HG03558 (cell line): Measurements from ENCODE around the gene NPR3.

ENCODE experiments used
- ATAC-seq: cut with Tn5 transposase; IDR thresholded peaks from one replicate; pipeline ENCODE4 v1.9.1; 2021; ENCODE audit warnings: moderate number of reproducible peaks; ENCODE audit not compliant: unreplicated experiment; ENCODE audit errors: extremely low read depth

Gene NPR3

DNA sequence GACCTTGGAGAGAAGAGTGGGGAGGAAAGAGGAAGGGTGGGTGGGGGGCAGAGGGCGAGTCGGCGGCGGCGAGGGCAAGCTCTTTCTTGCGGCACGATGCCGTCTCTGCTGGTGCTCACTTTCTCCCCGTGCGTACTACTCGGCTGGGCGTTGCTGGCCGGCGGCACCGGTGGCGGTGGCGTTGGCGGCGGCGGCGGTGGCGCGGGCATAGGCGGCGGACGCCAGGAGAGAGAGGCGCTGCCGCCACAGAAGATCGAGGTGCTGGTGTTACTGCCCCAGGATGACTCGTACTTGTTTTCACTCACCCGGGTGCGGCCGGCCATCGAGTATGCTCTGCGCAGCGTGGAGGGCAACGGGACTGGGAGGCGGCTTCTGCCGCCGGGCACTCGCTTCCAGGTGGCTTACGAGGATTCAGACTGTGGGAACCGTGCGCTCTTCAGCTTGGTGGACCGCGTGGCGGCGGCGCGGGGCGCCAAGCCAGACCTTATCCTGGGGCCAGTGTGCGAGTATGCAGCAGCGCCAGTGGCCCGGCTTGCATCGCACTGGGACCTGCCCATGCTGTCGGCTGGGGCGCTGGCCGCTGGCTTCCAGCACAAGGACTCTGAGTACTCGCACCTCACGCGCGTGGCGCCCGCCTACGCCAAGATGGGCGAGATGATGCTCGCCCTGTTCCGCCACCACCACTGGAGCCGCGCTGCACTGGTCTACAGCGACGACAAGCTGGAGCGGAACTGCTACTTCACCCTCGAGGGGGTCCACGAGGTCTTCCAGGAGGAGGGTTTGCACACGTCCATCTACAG is 760 bp downstream of the NPR3 start:
- no peak for ATAC-seq

DNA sequence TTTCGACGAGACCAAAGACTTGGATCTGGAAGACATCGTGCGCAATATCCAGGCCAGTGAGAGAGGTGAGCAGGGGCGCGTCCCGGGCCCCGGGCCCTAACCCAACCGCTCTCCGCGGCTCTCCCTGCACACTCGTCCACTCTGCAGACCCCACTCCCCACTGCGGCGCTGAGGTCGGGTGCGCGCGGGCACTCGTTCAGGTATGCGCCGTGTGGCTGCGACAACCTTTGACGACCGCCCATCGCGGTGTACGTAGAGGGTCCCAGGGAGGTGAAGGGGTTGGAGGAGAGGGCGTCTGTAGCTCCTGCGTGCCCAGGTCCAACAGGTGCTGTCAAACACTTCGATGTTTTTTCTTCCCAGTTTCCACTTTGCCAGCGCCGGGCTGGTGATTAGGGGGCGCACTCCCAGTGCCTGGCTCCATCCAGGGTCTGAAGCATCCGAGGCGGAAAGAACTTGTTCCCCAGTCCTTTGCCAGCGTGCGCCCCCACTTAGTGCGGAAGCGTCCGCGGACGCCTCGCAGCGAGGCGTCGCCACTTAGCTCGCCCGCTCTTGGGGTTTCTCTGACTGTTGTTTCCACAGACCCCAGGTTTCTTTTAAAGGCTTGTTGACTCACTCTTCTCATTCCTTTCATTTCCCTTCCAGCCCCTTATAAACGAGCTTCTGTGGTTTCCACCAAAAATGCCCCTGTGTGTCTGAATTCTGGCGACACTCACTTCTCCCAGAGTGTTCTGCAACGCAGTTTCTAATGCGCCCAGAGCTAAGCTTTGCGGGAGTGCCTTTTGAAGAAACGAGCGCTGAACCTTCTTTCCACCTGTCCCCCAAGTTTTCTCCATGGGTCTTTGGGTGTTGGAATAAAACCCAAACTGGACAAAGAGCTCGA is 1.6 kb downstream of the NPR3 start:
- no peak for ATAC-seq

DNA sequence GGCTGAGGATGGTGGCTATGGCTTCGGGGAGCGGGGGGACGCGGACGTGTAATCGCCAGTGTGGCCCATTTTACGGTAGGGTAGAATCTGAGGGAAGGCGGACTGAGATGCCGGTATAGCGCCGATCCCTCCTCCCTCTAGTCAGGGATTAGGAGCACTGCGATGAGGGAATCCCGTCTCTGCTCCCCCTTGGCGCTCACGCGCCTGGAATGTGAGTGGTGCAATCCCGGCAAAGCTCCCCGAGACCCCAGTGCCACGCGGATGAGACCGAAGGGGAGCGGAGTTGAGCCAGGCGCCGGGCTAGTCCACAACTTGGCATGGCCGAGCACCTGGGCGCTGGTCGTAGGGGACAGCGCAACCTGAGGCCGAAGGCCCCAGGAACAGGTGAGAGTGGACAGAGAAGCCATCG is 2.2 kb downstream of the NPR3 start:
- no peak for ATAC-seq

DNA sequence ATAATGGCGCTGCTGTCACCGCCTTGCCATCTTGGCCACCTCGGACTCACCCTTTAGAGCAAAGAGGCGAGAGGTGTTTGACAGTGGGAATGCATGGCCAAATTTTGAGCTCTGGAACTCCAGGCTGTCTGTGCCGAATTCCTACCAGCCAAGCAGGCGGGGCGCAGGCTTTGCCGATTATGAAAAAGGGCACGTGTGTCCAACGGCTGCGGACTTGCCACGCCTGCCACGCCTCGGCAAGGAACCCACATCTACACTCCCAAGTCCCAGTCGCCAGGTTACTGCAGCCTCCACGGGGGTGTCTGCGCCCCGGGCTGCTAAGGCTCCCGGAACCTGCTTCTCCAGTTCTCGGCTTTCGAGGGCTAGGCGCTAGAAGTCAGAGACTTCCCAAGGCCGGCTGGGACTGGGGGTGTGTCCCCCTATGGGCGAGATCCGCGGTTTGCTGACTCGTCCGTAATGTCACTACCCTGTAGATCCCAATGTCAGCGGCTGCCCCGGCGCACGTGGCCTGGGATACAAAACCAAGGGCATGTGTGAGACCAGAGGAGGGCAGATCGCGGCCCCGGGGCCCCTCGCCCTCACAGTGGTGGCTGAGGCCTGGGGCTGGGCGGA is 2.8 kb downstream of the NPR3 start:
- no peak for ATAC-seq

DNA sequence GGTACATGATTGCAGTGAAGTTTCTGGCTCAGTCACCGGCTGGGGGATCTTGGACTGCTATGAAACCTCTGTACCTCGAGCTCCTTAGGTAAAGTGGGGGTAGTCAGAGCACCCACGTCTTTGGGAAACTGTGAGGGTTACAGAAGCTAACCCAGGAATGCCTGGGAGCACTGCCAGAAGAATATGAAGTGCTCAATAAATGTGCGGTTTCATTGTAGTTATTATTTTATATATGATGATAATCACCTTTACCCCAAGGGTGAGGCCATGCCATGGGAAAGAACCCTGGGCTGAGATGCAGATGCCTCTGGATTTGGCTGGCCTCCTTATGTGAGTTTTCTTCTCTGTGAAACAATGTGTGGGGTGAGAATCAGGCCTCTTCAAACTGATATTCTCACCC is 3.7 kb downstream of the NPR3 start:
- no peak for ATAC-seq

DNA sequence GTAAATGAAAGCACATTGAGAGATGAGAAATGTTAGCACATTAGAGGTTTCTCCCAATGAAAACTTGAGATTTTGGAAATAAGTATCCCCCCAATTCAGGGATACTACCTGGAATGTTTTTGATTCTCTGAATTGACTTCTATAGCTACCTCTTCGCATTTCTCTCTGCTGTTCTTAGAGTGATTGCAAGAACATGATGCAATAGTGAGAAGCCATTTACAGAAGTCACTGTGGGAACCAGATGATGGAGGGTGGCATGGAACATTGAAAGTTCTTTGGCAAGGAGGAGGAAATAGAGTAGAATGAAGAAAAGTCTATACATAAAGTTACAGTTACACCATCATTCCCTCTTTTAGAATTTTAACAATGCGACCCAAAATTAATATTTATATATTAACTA is 9.2 kb downstream of the NPR3 start:
- ATAC-seq: no peak

DNA sequence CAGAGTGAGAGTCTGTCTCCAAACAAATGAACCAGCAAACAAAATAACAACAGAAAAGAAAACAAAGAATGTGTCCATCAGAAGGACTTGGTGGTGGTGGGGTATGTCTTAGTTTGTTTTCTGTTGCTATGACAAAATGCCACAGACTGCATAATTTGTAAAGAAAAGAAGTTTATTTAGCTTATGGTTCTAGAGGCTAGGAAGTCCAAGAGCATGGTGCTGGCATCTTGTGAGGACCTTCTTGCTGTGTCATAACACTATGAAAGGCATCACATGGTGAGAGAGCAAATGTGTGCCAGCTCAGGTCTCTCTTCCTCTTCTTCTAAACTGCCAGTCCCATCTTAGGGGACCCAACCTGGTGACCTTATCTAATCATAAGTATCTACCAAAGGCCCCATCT is 10.5 kb downstream of the NPR3 start:
- ATAC-seq: no peak

DNA sequence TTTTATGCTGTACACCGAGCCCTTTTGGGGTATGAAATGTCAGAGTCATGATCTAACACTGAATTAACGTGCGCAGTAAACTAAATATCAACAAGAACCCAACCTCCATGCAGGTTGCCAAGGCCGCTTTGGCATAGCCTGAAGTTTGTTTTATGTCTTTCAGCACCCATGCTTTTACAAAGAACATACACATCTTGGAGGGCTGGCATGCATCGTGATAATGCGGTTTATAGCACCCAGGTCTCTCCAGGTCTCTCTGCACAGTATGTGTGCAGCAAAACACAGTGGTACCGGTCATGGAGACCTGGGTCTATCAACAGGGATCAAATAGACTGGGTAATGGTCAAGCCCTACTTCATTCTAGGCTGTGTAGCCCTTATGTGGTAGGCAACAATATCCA is 11.8 kb downstream of the NPR3 start:
- no peak for ATAC-seq

DNA sequence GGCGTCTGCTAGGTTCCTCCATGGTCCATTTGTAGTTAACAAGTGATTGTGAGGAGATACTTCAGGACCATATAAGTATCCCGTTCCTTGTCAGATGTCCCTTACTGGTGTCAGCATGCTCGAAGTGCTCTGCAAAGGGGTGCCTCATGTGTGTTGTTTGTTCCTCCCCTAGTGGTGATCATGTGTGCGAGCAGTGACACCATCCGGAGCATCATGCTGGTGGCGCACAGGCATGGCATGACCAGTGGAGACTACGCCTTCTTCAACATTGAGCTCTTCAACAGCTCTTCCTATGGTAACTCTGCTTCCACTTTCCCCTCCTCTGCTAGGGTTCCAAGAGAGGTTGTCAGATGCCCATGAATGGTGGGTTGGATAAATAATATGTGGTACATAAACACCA is 13.4 kb downstream of the NPR3 start:
- no peak for ATAC-seq

DNA sequence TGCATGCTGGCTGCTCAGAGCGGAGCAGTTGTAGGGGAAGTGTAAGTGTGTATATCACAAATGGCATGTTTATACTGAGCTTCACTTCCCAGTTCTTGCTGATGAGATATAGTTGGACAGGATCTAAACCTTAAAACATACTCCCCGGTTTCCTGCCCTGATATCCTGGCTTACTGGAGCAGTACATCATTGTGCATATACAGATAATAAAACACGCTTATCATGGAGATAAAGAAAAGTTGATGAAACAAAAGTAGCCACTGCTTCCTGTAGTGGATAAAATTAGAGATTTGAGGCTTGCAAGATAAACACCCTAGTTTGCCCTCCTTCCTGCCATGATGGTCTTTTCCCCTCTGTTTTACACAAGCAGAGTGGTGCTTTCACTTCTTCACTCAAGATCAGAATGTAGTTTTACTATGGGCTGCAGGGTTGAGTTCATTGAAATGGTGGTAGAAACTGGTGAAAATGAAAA is 15.0 kb downstream of the NPR3 start:
- ATAC-seq: no peak

DNA sequence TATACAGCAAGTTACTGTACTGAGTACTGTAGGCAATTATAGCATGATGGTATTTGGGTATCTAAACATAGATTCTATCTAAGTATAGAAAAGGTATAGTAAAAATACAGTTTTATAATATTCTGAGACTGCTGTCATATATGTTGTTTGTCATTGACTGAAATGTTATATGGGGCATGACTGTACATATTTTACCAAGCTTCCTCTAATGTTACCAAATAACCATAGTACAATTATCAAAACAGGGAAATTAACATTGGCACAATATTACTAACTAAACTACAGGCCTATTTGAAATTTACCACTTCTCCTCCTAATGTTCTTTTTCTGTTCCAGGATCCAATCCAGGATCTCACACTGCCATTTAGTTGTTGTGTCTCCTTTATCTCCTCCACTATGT is 18.5 kb downstream of the NPR3 start:
- no peak for ATAC-seq

DNA sequence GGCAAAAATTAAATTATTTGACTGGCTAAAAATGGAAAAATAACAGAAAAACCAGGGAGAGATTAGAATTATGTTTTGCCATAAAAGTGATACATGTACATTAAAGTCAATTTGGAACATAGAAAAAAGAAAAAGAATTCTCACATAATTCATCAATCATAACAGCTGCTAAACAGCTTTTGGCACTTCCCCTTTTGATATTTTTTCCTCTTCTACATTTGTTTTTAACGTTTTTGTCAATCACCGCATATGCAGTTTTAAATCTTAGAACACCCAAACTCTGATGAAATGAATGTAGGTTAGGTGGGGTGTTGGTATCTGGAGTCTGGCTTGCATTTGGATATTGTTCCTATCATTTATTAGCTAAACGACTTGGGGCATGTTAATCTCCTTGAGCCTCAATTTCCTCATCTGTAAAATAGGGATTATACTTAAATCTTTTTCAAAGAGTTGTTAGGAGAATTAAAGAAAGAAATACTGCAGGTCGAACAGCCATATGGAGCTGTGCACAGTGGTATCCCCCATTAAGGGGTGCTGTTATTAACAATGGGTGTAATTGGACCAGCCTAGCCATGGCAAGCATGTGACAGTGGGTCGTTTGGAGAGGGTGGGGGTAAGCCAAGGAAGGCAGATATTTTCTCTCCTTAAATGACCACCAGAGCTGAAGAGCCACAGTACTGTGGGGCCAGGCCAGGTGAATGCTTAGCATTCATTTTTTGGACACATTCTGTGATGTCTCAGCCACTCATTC is 22.6 kb downstream of the NPR3 start:
- no peak for ATAC-seq

DNA sequence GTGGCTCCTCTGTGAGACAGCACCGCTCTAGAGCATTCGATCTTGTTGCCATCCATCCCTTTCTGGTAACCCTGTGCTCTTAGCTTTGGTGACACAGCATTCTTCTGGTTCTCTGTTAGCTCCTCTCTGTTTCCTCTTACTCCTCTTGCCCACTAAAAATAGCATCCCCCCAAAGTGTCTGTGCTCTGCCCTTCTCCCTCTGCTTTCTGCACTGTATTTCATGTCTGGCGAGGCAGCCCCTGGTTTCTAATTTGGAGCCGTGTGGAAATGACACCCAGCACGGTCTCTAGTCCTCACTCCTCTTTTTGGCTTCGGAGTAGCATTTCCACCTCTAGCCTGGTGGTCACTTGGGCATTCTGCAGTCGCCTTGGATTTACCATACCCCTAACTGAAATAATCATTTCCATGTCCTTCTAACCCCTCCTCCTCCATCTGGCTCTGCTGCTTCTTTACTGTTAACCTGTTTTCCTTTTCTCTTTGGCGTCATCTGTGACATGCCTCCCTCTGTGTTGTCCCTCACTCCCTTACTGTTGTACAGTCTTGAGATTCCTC is 23.8 kb downstream of the NPR3 start:
- no peak for ATAC-seq

DNA sequence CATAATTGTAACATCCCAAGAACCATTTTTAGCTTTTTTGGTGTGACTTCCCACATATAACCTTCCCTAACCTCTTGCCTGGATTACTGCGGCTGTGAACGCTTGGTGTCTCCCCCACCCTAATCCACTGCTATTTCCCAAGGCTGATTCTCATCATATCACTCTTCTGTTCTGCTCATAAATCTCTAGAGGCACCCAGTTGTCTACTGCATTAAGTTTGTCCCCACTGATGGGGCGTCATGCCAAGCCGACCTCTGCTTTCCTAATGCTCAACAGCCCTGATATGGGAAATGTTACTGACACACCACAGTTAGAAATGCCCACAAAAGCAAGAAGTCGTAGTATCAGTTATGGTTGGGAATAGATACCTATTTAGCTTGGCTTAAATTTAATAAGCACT is 24.4 kb downstream of the NPR3 start:
- no peak for ATAC-seq

DNA sequence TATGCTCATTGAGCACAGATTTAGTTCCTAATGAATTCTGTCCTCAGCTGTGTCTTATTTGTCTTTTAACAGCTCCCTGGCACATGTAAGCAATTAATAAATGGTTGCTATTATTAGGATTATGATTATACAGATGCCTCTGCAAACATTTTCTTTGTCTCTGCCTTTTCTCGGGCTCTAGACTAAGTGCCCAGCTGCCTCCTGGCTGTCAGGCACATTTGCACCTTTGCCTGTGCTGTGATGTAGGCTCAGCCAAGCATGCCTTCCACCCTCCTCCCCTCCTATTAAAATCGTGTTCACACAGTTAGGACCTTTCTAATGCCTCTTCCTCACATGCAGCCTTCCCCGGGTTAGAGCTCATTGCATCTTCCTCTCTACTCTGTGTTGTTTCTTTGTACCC is 25.7 kb downstream of the NPR3 start:
- ATAC-seq: no peak

DNA sequence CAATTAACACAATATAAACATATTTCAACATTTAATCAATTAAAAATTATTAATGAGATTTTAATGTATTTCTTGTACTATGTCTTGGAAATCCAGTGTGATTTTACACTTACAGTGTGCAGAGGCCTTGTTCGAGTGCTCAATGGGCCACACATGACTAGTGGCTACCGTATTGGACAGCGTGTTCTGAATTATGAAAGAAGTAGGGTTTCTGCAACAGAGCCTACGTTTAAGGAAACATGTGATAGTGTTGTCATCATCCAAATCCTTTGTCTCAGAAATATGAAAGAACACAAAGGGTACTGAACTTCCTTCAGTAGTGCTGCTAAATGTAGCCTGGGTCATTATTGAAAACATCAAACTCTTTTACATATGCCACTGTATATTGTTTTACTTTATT is 29.5 kb downstream of the NPR3 start:
- no peak for ATAC-seq

DNA sequence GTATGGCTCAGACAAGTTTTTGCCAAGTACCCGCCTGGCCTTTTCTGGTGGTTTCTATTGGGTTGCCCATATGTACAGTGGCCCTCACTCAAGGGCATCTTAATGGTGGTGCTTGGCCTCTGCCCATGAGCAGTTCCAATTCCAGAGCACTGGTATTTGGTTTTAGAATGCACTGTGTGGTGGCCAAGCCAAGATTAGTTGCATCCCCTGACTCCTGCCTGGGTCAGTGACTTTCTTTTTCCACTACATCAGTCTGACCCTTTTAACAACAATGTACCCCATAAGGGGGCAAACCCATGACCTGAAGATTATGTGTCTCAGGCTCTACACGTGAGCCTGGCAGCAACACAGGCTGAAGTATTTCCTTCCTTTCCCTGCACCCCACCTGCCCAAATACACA is 34.2 kb downstream of the NPR3 start:
- ATAC-seq: no peak

DNA sequence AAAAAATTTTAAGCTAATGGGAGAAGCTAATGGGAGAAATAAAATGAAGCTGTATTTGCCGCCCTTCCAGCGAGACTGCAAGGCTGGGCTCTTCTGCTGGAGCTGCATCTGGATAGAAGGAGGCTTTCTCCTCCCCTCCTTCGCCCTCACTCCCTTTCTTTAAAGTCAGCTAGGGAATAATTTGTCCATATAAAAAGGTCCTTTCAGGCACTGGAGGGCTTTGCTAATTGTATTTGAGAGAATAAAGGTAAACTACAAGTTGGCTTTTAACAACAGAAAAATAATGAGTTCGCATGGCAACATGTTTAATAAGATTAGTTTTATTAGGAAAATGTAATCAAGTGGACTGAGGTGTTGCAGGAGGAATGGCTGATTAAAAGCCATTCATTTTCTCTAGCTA is 41.3 kb downstream of the NPR3 start:
- no peak for ATAC-seq

DNA sequence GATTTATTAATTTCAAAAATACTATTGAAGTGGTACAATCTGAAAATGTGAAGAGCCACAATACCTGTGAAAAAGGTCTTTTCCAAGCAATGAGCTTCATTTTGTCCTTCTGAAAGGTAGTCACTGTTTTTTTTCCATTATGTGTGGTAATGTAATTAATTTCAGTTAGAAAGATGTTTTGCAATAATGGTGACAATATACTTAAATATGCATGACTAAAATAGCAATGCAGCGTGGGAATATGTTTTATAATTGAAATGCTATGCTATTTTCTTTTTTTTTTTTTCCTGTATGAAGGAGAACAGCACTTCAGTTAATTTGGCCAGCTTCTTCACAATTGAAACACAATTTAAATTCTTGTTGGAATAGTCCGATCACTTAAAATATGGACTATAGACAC is 41.9 kb downstream of the NPR3 start:
- no peak for ATAC-seq

DNA sequence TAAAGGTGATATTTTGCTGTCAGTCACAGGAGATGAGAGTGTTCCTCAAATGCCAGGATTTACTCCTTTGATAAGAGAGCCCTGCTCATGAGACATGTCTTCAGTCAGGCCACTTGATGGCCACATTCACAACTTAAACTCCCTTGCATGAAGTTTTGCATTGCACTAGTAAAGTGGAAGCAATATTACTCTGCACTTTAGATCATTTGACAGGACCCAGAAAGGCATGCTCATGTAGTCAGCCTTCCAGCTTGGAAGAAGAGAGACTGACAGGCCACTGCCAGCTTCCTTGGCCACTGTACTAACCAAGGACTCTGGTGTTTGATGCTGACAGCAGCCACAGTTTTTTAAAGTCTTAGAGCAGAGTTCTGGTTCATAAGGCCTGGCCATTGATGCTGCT is 42.6 kb downstream of the NPR3 start:
- no peak for ATAC-seq
